Fibroblast of skin of left biceps (primary cell): Measurements from ENCODE around the gene ARHGEF6.

Experiments
- DNase-seq, 2 experiments: peaks; one replicate each; pipeline ENCODE4 v3.0.0-alpha.2; 2013; ENCODE audit warnings: low read depth in 2 of 2

The ARHGEF6 gene

GRCh38 chrX:136646602-136647239 lies 134.0 kb downstream of the ARHGEF6 start:
- no peak for DNase-seq

- no peak for DNase-seq
Observed at GRCh38 chrX:136643243-136643642, 137.5 kb downstream of the ARHGEF6 start.

GRCh38 chrX:136639506-136640176 lies 141.1 kb downstream of the ARHGEF6 start:
- DNase-seq = no peak

- no peak for DNase-seq
Observed at GRCh38 chrX:136636121-136636520, 144.6 kb downstream of the ARHGEF6 start.

DNA sequence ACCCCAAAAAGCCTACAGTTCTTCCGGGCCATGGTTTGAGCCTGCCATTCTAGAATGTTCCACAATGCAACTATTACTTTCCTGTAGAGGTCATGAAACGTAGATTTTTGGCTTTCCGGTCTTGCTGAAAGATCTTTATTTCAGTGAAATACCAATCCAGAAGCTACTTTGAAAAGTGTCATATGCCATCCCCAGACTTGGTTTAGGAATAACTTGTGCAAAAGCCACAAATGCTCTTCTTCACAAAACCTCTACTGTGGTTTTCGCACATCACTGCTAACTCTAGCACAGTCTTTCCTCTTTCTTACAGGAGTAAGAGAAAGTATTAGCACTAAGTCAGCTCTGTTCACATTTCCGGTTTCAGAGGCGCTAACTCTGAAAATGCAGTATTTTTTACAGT lies 145.5 kb downstream of the ARHGEF6 start:
- no peak for DNase-seq

- DNase-seq = no peak
Observed at GRCh38 chrX:136630881-136631280, 149.9 kb downstream of the ARHGEF6 start.

GRCh38 chrX:136629084-136629750 lies 151.5 kb downstream of the ARHGEF6 start:
- DNase-seq = no peak

DNA sequence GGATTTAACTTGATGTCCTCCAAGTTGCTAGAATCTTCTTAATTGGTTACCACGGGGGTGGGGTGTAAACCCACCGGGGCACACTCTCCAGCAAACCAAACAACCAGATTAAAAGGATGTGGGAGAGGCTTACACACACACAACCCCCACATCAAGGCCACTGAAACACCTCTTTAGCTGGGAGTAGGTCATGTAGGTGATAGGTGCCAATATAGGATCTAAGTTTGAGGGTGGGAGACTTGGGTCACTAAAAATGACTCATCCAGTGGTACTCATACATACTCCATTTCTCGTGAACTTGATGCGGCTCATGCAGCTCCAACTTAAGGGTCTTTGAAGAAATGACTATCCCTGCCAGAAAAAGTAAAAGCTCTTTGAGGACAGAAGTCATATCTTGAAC lies 153.3 kb downstream of the ARHGEF6 start:
- no peak for DNase-seq

DNA sequence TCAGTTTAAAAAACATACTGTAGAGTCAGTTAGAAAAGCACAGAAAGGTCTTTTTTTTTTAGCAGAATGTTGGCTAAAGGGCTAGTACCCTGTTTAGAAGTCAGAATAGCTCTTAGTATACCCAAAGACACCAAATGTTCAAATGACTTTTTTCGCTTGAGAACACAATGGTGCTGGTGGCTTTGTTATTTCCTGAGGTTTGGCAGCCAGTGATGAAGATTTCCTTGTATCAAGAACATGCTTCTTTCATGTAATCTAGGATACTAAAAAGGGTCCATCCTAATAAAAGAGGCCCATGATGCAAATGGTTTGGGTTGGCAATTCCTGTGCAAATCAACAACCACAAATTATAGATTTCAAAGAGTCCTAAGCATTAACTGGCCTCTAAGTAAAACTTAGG lies 153.8 kb downstream of the ARHGEF6 start:
- DNase-seq = no peak

- no peak for DNase-seq
Observed at GRCh38 chrX:136626237-136626636, 154.5 kb downstream of the ARHGEF6 start.

DNA sequence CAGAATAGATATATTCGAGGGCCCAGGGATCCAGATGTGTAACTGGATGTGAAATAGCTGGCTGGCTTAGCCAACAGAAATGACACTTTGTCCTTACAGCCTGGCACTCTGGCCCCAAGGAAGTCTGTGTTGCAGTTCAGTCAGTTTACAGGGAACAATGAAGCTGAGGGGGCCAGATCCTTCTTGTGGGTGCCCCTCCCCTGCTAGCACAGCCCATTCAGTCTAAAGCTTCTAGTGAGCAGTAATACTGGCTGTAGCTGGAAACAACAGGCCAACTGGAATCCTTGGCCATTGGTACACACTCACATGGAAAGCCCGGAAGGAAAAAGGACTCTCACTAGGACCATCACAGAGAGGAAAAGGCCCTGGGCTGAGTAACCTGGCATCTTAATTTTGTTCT lies 155.5 kb downstream of the ARHGEF6 start:
- no peak for DNase-seq

- no peak for DNase-seq
Observed at GRCh38 chrX:136623396-136623795, 157.3 kb downstream of the ARHGEF6 start.

DNA sequence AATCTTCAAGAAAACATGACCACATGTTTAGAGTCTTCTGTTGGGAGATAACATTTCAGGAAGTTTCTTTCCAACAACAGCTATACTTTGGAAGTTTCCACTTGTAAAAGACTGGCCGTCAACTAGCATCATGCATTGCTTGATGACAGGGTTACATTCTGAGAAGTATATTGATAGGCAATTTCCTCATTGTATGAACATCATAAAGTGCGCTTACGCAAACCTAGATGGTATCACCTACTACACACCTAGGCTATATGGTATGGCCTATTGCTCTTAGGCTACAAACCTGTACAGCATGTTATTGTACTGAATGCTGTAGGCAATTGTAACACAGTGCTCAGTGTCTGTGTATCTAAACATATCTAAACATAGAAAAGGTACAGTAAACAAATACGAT lies 158.2 kb downstream of the ARHGEF6 start:
- no peak for DNase-seq

- DNase-seq = no peak
Observed at GRCh38 chrX:136620780-136621179, 160.0 kb downstream of the ARHGEF6 start.

GRCh38 chrX:136619899-136620505 lies 160.7 kb downstream of the ARHGEF6 start:
- no peak for DNase-seq

GRCh38 chrX:136616987-136617685 lies 163.6 kb downstream of the ARHGEF6 start:
- DNase-seq = no peak
